Breast epithelium (tissue), 3 donors: ENCODE data around the gene DPY19L1.
"Not testable (repeated sequence)": the region's sequence is repeated elsewhere in the genome, so short reads cannot be mapped to it uniquely, and the experiment has no call there.

ENCODE experiments used
- POLR2A ChIP-seq: fragments of 450-650 bp; IDR thresholded peaks from one replicate; pipeline ENCODE4 v1.6.1; 2016; ENCODE audit warnings: antibody characterized with exemption, mild to moderate bottlenecking, moderate library complexity
- TF ChIP-seq, protein P1 (sequence below), 3 donors: fragments of 450-650 bp; IDR thresholded peaks; one replicate each; pipeline ENCODE4 v1.5.1; 2016 to 2017; ENCODE audit warnings: antibody characterized with exemption in 3 of 3, mild to moderate bottlenecking in 3 of 3, moderate library complexity in 3 of 3

DNA sequence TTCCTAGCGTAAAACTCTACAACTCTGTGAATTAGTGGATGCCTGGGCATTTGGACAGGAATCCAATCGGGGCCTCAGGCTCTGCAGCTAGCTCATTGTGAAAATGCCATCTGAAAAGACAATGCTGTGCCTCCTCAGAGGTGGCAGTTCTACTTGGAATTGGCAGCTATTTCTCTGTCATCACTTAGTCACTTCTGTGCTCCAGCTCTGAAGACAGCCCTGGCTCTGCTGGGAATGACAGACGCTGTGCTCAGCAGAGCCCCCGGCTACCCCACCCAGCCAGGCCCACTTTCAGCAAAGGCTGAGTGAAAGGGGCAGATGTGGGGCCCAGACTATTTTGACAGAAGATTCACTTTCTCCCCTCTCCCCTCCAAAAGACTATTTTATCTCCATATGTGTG, 119.8 kb downstream of the DPY19L1 start:
- TF ChIP-seq, protein P1, sequence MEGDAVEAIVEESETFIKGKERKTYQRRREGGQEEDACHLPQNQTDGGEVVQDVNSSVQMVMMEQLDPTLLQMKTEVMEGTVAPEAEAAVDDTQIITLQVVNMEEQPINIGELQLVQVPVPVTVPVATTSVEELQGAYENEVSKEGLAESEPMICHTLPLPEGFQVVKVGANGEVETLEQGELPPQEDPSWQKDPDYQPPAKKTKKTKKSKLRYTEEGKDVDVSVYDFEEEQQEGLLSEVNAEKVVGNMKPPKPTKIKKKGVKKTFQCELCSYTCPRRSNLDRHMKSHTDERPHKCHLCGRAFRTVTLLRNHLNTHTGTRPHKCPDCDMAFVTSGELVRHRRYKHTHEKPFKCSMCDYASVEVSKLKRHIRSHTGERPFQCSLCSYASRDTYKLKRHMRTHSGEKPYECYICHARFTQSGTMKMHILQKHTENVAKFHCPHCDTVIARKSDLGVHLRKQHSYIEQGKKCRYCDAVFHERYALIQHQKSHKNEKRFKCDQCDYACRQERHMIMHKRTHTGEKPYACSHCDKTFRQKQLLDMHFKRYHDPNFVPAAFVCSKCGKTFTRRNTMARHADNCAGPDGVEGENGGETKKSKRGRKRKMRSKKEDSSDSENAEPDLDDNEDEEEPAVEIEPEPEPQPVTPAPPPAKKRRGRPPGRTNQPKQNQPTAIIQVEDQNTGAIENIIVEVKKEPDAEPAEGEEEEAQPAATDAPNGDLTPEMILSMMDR (IDR thresholded peaks at IDR 0.05): not testable (repeated sequence)
- not testable (repeated sequence) for TF ChIP-seq POLR2A
